Prostate gland (tissue), 2 donors: ENCODE results near the gene AP3B1. TPM values are rescaled to one million over a fixed set of nuclear protein-coding genes. Genes with fewer than 3 reads are reported as not detected.
"Not testable (repeated sequence)": the region's sequence is repeated elsewhere in the genome, so short reads cannot be mapped to it uniquely, and the experiment has no call there.

Experiments
- DNase-seq: peaks from one replicate; pipeline ENCODE4 v3.0.0-alpha.2; 2019; ENCODE audit warnings: low spot score
- H3K27ac ChIP-seq, 2 donors: fragments of 200-600 bp; sonication (generic); 2 replicates each; pipeline ENCODE4 v1.5.1; 2017 to 2019
- H3K27me3 ChIP-seq: fragments of 200-600 bp; sonication (generic); replicated peaks from 2 replicates; pipeline ENCODE4 v1.5.1; 2019; ENCODE audit not compliant: insufficient read depth
- H3K36me3 ChIP-seq, 2 donors: fragments of 200-600 bp; sonication (generic); 1 replicate in 1 of 2; 2 replicates in 1 of 2; pipeline versions ENCODE4 v1.5.1 to v1.8.1; 2017 to 2019
- H3K4me1 ChIP-seq: fragments of 200-600 bp; sonication (generic); replicated peaks from 2 replicates; pipeline ENCODE4 v1.5.1; 2019
- H3K4me3 ChIP-seq, 2 donors: fragments of 200-600 bp; sonication (generic); 2 replicates each; pipeline ENCODE4 v1.5.1; 2017 to 2019
- H3K9me3 ChIP-seq: fragments of 200-600 bp; sonication (generic); 2 replicates; pipeline ENCODE4 v1.5.1; 2017
- CTCF ChIP-seq, 4 experiments: fragments of 200-600 bp in 2 of 4; fragments of 450-650 bp in 2 of 4; sonication (generic) in 2 of 4; IDR thresholded peaks; 1 replicate in 3 of 4; 2 replicates in 1 of 4; pipeline ENCODE4 v1.5.1; 2016 to 2019; ENCODE audit warnings: antibody characterized with exemption in 4 of 4, mild to moderate bottlenecking in 2 of 4, moderate library complexity in 2 of 4
- POLR2A ChIP-seq: fragments of 450-650 bp; IDR thresholded peaks from one replicate; pipeline ENCODE4 v1.6.1; 2016; ENCODE audit warnings: antibody characterized with exemption, mild to moderate bottlenecking
- POLR2AphosphoS5 ChIP-seq: sonication (generic); formaldehyde crosslinking; IDR thresholded peaks from one replicate; pipeline ENCODE4 v1.6.1; 2017; ENCODE audit warnings: antibody characterized with exemption
- WGBS: methylation state at CpG from one replicate; pipeline ENCODE4 v1.1.5; 2018; 5-methylcytosine and 5-hydroxymethylcytosine counted together
- intact Hi-C: fragments of 100-400 bp; cut with DNase I; formaldehyde crosslinking; loops from one replicate; pipeline ENCODE4 v1.14.2; 2022
- total RNA-seq, 2 donors: library from RNA; depleted of rRNA; stranded (reverse); fragments of >200 nt; gene quantifications; one replicate each; pipeline ENCODE4 v1.1.0, GENCODE V29; 2016

The AP3B1 gene
- total RNA-seq, 2 donors from 2014 or later, result 33.1 to 60.5 TPM

- TF ChIP-seq POLR2AphosphoS5 (no peak), POLR2A (no peak), CTCF (IDR thresholded peaks at IDR 0.05) (no peak)
- Histone ChIP-seq H3K36me3 (no peaks in the 10 kb centered on the region), H3K27ac (no peak overlapping the region), H3K4me1 (no peaks in the 10 kb centered on the region), H3K9me3 (no peaks in the 10 kb centered on the region), H3K4me3 (no peak overlapping the region), H3K27me3 (no peaks in the 10 kb centered on the region)
- DNase-seq, result no peak
- intact Hi-C loops, result no loop called here
Measured at GRCh38 chr5:78078858-78079257, 215.6 kb downstream of the AP3B1 start.

GRCh38 chr5:78077369-78078068 is 217.0 kb downstream of the AP3B1 start:
- Histone ChIP-seq H3K9me3 (no peaks in the 10 kb centered on the region), H3K27ac (no peak overlapping the region), H3K4me1 (no peaks in the 10 kb centered on the region), H3K27me3 (no peaks in the 10 kb centered on the region), H3K4me3 (no peak overlapping the region), H3K36me3 (no peaks in the 10 kb centered on the region)
- no peak for TF ChIP-seq POLR2AphosphoS5
- TF ChIP-seq CTCF (IDR thresholded peaks at IDR 0.05), result no peak
- TF ChIP-seq POLR2A, result no peak
- no peak for DNase-seq
- intact Hi-C loops, result no loop called here
- 98% methylated on average over 4 of the region's 4 CpGs for WGBS

GRCh38 chr5:78076351-78076750 is 218.1 kb downstream of the AP3B1 start:
- TF ChIP-seq CTCF (IDR thresholded peaks at IDR 0.05), result no peak
- no peak for TF ChIP-seq POLR2AphosphoS5
- no peak for TF ChIP-seq POLR2A
- H3K36me3 ChIP-seq, result no peaks in the 10 kb centered on the region

GRCh38 chr5:78075301-78075700 is 219.2 kb downstream of the AP3B1 start:
- Histone ChIP-seq H3K4me1 (no peaks in the 10 kb centered on the region), H3K36me3 (no peaks in the 10 kb centered on the region), H3K27me3 (no peaks in the 10 kb centered on the region), H3K27ac (no peak overlapping the region), H3K4me3 (no peak overlapping the region), H3K9me3 (no peaks in the 10 kb centered on the region)
- no peak for TF ChIP-seq CTCF (IDR thresholded peaks at IDR 0.05)
- TF ChIP-seq POLR2AphosphoS5, result no peak
- TF ChIP-seq POLR2A, result no peak
- WGBS, result 96% methylated on average over 3 of the region's 3 CpGs
- intact Hi-C loops, result no loop called here
- DNase-seq, result no peak

More at GRCh38 chr5:78076351-78076750, 218.1 kb downstream of the AP3B1 start:
- H3K9me3 ChIP-seq, result no peaks in the 10 kb centered on the region
- WGBS, result 86% methylated on average over 2 of the region's 2 CpGs
- H3K4me3 ChIP-seq, result no peak overlapping the region
- H3K27ac ChIP-seq, result no peak overlapping the region
- intact Hi-C loops, result no loop called here
- DNase-seq, result no peak
- no peaks in the 10 kb centered on the region for H3K4me1 ChIP-seq
- H3K27me3 ChIP-seq, result no peaks in the 10 kb centered on the region

GRCh38 chr5:78070691-78071090 is 223.8 kb downstream of the AP3B1 start:
- H3K4me3 ChIP-seq, H3K27me3 ChIP-seq, H3K9me3 ChIP-seq, H3K4me1 ChIP-seq, H3K27ac ChIP-seq, DNase-seq, intact Hi-C loops, H3K36me3 ChIP-seq: not testable (repeated sequence)
- WGBS, result 64% methylated on average over 4 of the region's 4 CpGs

- H3K9me3 ChIP-seq, H3K27ac ChIP-seq, DNase-seq, H3K4me1 ChIP-seq, H3K4me3 ChIP-seq, H3K27me3 ChIP-seq, H3K36me3 ChIP-seq, intact Hi-C loops: not testable (repeated sequence)
- 95% methylated on average over 3 of the region's 3 CpGs for WGBS
Measured at GRCh38 chr5:78067581-78067980, 226.9 kb downstream of the AP3B1 start.

- H3K27ac ChIP-seq, H3K4me3 ChIP-seq, H3K27me3 ChIP-seq, H3K36me3 ChIP-seq, intact Hi-C loops, H3K4me1 ChIP-seq, H3K9me3 ChIP-seq, DNase-seq: not testable (repeated sequence)
- WGBS, result 94% methylated on average over 5 of the region's 5 CpGs
Measured at GRCh38 chr5:78066722-78067121, 227.8 kb downstream of the AP3B1 start.
